Suppressor macrophage (primary cell): ENCODE results near the gene RBM20.
A peak's percentile ranks its signal among the peaks of the same experiment; 100 is the strongest.
"Not testable (repeated sequence)": the region's sequence is repeated elsewhere in the genome, so short reads cannot be mapped to it uniquely, and the experiment has no call there.

Experiments
- DNase-seq, 4 experiments: peaks; one replicate each; pipeline ENCODE4 v3.0.0-alpha.2; 2020 to 2022

Gene RBM20

GRCh38 chr10:110649347-110650264 is 5.5 kb downstream of the RBM20 start:
- DNase-seq: peak in 2 of 4 experiments; percentile 8 to 20

DNA sequence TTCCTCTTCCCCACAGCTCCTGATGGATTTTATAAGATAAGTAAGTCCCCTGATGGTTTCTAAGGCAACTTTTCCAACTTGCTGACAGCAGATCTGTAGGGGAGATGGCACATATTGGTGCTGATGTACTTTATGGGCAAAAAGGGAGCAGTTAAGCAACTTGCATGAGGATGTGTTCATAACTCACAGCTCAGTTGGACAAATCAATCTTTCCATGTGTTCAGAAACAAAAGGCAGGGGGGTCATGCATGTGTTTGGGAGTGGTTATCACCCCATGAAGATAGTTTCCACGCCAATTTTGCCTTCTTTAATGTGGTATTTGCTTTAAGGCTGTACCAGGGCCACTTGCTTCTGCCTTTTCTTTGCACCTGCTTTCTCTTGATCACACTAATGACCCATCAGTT is 6.1 kb downstream of the RBM20 start:
- no peak for DNase-seq

- DNase-seq: peak in 3 of 4 experiments; percentile 26 to 44 (median 31)
Observed at GRCh38 chr10:110651044-110651958, 7.2 kb downstream of the RBM20 start.

GRCh38 chr10:110652475-110653118 is 8.5 kb downstream of the RBM20 start:
- DNase-seq: no peak

DNA sequence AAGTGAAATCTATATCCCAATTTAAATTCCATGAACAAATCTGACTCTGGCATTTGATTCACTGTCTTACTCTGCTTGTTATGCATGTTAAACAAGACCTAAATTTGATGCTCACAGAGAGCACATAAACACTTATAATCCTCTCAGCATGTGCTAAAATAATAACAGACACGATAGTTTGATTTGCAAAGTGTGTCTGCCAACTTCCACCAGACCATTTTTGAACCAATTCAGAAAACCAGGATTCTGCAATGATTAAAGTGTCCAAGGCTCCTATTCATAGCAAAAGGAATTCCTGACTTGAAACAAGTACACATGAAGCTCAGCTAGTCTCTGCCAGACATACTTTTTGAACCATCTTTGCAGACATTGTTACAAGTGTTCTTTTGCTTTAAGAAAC is 11.2 kb downstream of the RBM20 start:
- DNase-seq: no peak

- DNase-seq: no peak
Observed at GRCh38 chr10:110656612-110657011, 12.5 kb downstream of the RBM20 start.

DNA sequence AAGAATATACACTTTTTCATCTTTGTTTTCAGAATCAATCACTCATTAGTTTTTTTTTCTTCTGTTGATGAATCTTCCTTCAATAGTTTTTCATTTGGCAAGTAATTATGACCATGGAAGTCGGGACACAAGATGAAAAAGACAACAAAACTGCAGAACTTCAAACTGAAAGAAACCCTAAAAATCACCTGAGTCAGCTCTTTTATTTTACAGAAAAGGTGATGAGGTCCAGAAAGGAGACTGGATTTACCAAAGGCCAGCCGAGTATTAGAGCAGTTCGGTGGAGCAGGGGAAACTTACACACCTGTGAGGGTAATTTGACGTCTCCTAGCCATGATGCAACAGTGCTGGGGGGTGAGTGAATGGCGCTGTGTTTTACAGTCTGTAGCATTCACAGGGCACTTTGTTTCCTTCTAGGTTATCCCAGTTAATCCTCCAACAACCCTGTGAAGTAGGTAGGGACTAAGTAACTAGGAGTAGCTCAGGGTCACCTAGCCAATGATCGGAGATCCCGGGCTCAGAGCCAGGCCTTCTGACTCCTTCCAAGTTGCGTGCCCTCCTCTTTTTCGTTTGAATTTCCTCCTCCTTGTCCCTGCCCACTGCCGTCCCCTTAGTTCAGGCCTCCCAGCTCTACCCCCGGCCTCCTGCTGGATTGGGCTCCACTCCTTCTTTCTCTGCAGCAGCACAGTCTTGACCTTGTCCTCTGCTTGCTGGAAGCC is 14.0 kb downstream of the RBM20 start:
- no peak for DNase-seq

DNA sequence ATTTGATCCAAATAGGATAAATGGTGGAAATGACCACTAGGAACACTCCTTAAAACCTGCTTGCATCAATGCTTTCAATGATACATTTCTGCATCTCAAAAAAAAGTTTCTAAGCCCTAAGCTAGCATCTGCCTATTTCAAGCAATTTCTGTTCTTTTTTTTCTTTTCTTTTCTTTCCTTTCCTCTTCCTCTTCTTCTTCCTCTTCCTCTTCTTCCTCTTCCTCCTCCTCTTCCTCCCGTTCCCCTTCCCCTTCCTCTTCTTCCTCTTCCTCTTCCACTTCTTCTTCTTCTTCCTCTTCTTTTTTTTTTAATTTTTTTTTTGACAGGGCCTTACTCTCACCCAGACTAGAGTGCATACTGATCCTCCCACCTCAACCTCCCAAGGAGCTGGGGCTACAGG is 15.4 kb downstream of the RBM20 start:
- no peak for DNase-seq

- not testable (repeated sequence) for DNase-seq
Observed at GRCh38 chr10:110660289-110660688, 16.2 kb downstream of the RBM20 start.

GRCh38 chr10:110661292-110661691 is 17.2 kb downstream of the RBM20 start:
- no peak for DNase-seq

- peak; percentile 17 to 45 (median 32) for DNase-seq
Observed at GRCh38 chr10:110664483-110665420, 20.6 kb downstream of the RBM20 start.

GRCh38 chr10:110666259-110666658 is 22.1 kb downstream of the RBM20 start:
- DNase-seq: not testable (repeated sequence)

- no peak for DNase-seq
Observed at GRCh38 chr10:110666673-110667072, 22.5 kb downstream of the RBM20 start.

GRCh38 chr10:110667620-110668343 is 23.6 kb downstream of the RBM20 start:
- DNase-seq: no peak

GRCh38 chr10:110668443-110668842 is 24.3 kb downstream of the RBM20 start:
- no peak for DNase-seq

GRCh38 chr10:110670335-110670734 is 26.2 kb downstream of the RBM20 start:
- no peak for DNase-seq

DNA sequence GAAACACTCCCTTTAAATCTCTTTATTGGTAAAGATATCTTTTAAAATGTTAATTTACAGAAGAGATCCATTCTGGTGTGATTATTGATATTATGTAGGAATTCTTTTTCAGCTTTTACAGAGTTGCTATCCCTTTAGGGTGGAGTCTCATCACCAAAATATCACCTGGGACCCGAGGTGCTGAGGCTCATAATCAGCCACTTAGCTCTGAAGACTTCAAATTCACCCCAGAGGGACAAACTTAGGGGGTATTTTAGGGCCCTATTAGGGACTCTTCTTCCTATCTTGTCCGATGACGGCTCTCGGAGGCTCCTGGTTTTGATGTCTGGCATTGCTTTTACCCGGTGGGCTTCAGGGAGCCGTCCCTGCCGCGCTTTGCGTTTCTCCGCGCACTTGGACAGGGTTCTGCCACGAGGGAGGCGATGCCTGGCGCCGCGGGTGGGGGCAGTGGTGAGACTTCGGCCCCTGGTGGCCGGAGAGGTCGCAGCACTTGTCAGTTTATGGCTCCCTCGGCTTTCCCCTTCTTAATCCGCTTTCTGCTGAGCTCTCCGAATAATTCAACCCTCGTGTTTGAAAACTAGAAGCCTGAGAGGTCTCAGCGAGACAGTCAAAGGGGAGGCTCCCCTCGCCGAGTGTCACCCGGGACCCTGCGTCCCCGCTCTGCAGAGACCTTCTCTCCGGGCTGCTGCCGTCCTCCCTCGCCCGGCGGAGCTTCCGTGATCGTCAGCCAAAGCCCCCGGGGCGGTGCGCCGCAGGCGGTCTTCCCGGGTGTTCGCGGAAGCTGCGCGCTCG is 27.8 kb downstream of the RBM20 start:
- peak; percentile 85 to 94 (median 88) for DNase-seq

GRCh38 chr10:110672580-110672919 is 28.4 kb downstream of the RBM20 start:
- DNase-seq: no peak

DNA sequence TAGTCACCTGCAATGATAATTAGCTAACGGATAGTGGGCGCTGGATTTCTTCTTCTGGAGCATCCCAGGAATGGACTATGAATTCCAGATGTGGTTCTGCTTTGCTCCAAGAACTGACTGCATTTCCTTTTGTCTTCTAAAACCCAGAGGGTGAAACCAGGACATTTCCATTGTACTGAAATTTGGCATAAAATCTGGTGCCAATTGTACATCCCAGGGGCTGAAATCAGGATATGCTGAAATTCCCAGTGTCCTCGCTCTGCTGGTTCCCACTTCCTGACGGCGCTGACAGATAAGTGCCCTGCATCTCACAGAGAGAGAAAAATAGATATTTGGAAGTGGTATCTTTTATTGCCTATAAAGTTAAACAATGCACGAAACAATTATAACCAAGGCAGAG is 31.9 kb downstream of the RBM20 start:
- no peak for DNase-seq
